ENCODE results near the gene ALDH1A3. TPM values are rescaled to one million over a fixed set of nuclear protein-coding genes. Genes with fewer than 3 reads are reported as not detected.

ALDH1A3 gene
- total and polyA plus RNA-seq, 2 donors (not counting 1 experiment from before 2014, with no cell fraction given): not detected

DNA sequence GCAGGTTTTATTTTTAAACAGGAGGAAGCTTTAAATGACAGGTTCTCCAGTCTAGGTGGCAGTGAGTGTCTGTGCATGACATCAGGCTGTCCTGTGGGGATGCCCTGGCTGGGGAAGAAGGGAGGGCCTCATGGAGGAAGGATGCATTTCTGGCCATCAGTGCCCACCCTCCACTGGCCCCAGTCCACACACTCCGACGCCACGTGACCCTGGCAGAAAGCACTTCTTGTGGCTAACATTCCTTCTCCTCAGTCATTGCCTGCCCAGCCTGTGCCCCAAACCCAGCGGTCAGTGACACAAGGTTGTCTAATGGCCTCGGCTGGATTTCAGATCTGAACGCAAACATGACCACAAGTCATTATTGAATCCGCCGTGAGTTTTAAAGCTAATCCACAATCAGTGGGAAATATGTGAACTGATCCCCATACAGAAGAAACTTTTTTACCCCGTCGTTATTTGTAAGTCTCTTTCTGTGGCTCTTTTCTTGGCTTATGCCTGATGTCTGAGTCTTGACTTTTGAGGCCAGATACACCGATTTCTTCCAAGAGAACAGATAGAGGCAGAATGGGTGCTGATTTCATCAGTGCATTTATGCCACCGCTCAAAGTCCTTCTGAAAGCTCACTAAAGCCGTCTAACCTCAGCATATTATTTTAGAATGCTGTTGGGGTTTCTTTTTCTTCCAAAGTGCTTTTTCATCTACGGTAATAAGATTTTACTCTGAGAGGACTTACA, 22.2 kb downstream of the ALDH1A3 start:
- H3K9me3 ChIP-seq (ENCODE audit: control extremely low read depth in 1 of 3, control insufficient read depth in 2 of 3, insufficient read depth in 1 of 3, low read length in 2 of 3): no peaks in the 10 kb centered on the region
- peak overlapping the region; percentile 42 for H3K4me2 ChIP-seq (replicated peaks; ENCODE audit: low read depth, low read length, poor library complexity, severe bottlenecking)
- H3K4me1 ChIP-seq (ENCODE audit: control insufficient read depth in 2 of 2, insufficient read depth in 2 of 2, low read length in 2 of 2): peaks cover 0 to 3% of the 10 kb centered on the region in 2 donors
- H4K20me1 ChIP-seq (ENCODE audit: control insufficient read depth, insufficient read depth, low read length, poor library complexity, severe bottlenecking): no peaks in the 10 kb centered on the region
- no peak overlapping the region for H3K27ac ChIP-seq (ENCODE audit: low read length in 2 of 2)
- no peaks in the 10 kb centered on the region for H3K9me3 Mint-ChIP-seq (ENCODE audit: insufficient read depth)
- peak overlapping the region; percentile 58 for H2AFZ ChIP-seq (ENCODE audit: insufficient read depth, low read depth, low read length, poor library complexity, severe bottlenecking)
- ChIA-PET CTCF (interaction anchor here (1.1 kb wide), 1 partner anchor 15 kb away, joined by 3 read pairs; no protein-coding TSS in a partner anchor), POLR2A (no interaction called here)
- no peaks in the 10 kb centered on the region for H3K79me2 ChIP-seq (ENCODE audit: control insufficient read depth, insufficient read depth, low read length)
- TF ChIP-seq EZH2 (IDR thresholded peaks at IDR 0.05; ENCODE audit: borderline replicate concordance, insufficient read depth, low read depth, low read length, poor library complexity, severe bottlenecking) (no peak), CTCF (IDR thresholded peaks at IDR 0.05) (no peak)
- H3K27ac Mint-ChIP-seq: no peak overlapping the region
- no peak overlapping the region for H3K9ac ChIP-seq (ENCODE audit: low read length)
- no peak overlapping the region for H3K4me3 Mint-ChIP-seq
- 98% methylated on average over 10 of the region's 14 CpGs for WGBS (ENCODE audit: insufficient coverage)
- H3K4me3 ChIP-seq (ENCODE audit: control extremely low read depth in 1 of 5, extremely low read depth in 1 of 5, insufficient read depth in 1 of 5, low read depth in 2 of 5, low read length in 4 of 5): no peak overlapping the region
- no peak for DNase-seq
- peaks cover 1% of the 10 kb centered on the region for H3K4me1 Mint-ChIP-seq
- H3K36me3 ChIP-seq (replicated peaks in 1 of 2; ENCODE audit: control extremely low read depth in 1 of 2, control insufficient read depth in 1 of 2, extremely low read depth in 1 of 2, insufficient read depth in 2 of 2, low read length in 1 of 2): no peaks in the 10 kb centered on the region
- peaks cover 21% of the 10 kb centered on the region for H3K27me3 Mint-ChIP-seq
- peaks cover 0 to 3% (median 0%) of the 10 kb centered on the region in 4 experiments for H3K27me3 ChIP-seq (replicated peaks in 1 of 4; ENCODE audit: control extremely low read depth in 1 of 4, control insufficient read depth in 3 of 4, insufficient read depth in 4 of 4, low read length in 3 of 4)
- intact Hi-C loops (cut with micrococcal nuclease): no loop called here
- no peak for ATAC-seq (ENCODE audit: low read depth)

All from B cell (primary cell).